H9 (cell line): ENCODE results near the gene RNF26. TPM values are rescaled to one million over a fixed set of nuclear protein-coding genes. Genes with fewer than 3 reads are reported as not detected.
A peak's percentile ranks its signal among the peaks of the same experiment; 100 is the strongest.

Source experiments
- DNase-seq: peaks from one replicate; pipeline ENCODE4 v3.0.0-alpha.2; 2017
- H2AFZ ChIP-seq: one replicate; pipeline ENCODE4 v1.6.1; 2013; ENCODE audit warnings: mild to moderate bottlenecking, low read length, control low read depth, moderate library complexity
- H2AK5ac ChIP-seq: 2 replicates; pipeline ENCODE4 v1.6.1; 2013; ENCODE audit warnings: low read length, control low read depth, mixed read lengths; ENCODE audit not compliant: insufficient read length
- H2BK120ac ChIP-seq: one replicate; pipeline ENCODE4 v1.6.1; 2013; ENCODE audit warnings: low read depth, mild to moderate bottlenecking, low read length, control low read depth, inconsistent platforms; ENCODE audit not compliant: poor library complexity, severe bottlenecking
- H2BK12ac ChIP-seq: 2 replicates; pipeline ENCODE4 v1.6.1; 2013; ENCODE audit warnings: low read length, control low read depth, mixed read lengths, low read depth; ENCODE audit not compliant: insufficient read length
- H2BK15ac ChIP-seq: 2 replicates; pipeline ENCODE4 v1.6.1; 2013; ENCODE audit warnings: low read depth, low read length, control low read depth
- H2BK20ac ChIP-seq: one replicate; pipeline ENCODE4 v1.6.1; 2013; ENCODE audit warnings: low read depth, mild to moderate bottlenecking, low read length, control low read depth, inconsistent platforms; ENCODE audit not compliant: poor library complexity, severe bottlenecking
- H2BK5ac ChIP-seq: 2 replicates; pipeline ENCODE4 v1.6.1; 2013; ENCODE audit warnings: low read length, control low read depth, mixed read lengths; ENCODE audit not compliant: insufficient read length
- H3K14ac ChIP-seq: 2 replicates; pipeline ENCODE4 v1.6.1; 2013; ENCODE audit warnings: low read length, control low read depth; ENCODE audit not compliant: insufficient read depth
- H3K18ac ChIP-seq: 2 replicates; pipeline ENCODE4 v1.6.1; 2013; ENCODE audit warnings: low read depth, mild to moderate bottlenecking, mixed read lengths, low read length, control low read depth; ENCODE audit not compliant: insufficient read length
- H3K23ac ChIP-seq: 2 replicates; pipeline ENCODE4 v1.6.1; 2013; ENCODE audit warnings: low read length, control low read depth, mixed read lengths, low read depth; ENCODE audit not compliant: insufficient read length
- H3K23me2 ChIP-seq: 2 replicates; pipeline ENCODE4 v1.6.1; 2013; ENCODE audit warnings: low read depth, mild to moderate bottlenecking, mixed read lengths, low read length, control low read depth; ENCODE audit not compliant: insufficient read length, poor library complexity, severe bottlenecking
- H3K27ac ChIP-seq: 2 replicates; pipeline ENCODE4 v1.5.1; 2013; ENCODE audit warnings: low read length, control low read depth, mixed read lengths, low read depth; ENCODE audit not compliant: insufficient read length
- H3K27me3 ChIP-seq: 2 replicates; pipeline ENCODE4 v1.6.1; 2013; ENCODE audit warnings: low read length, control low read depth, inconsistent platforms; ENCODE audit not compliant: insufficient read depth
- H3K4ac ChIP-seq: 2 replicates; pipeline ENCODE4 v1.6.1; 2013; ENCODE audit warnings: low read depth, mild to moderate bottlenecking, control low read depth, inconsistent platforms, low read length, moderate library complexity
- H3K4me1 ChIP-seq: 2 replicates; pipeline ENCODE4 v1.6.1; 2013; ENCODE audit warnings: low read length, control low read depth, inconsistent platforms; ENCODE audit not compliant: insufficient read depth
- H3K4me2 ChIP-seq: 2 replicates; pipeline ENCODE4 v1.6.1; 2013; ENCODE audit warnings: low read length, control low read depth, mixed read lengths; ENCODE audit not compliant: insufficient read length, insufficient read depth
- H3K56ac ChIP-seq: 2 replicates; pipeline ENCODE4 v1.6.1; 2013; ENCODE audit warnings: low read depth, mild to moderate bottlenecking, mixed read lengths, low read length, control low read depth; ENCODE audit not compliant: insufficient read length
- H3K79me1 ChIP-seq: 2 replicates; pipeline ENCODE4 v1.6.1; 2013; ENCODE audit warnings: low read depth, mild to moderate bottlenecking, moderate library complexity, low read length, control low read depth, inconsistent platforms; ENCODE audit not compliant: insufficient read depth, poor library complexity, severe bottlenecking
- H3K79me2 ChIP-seq: 2 replicates; pipeline ENCODE4 v1.6.1; 2013; ENCODE audit warnings: low read length, control low read depth, inconsistent platforms; ENCODE audit not compliant: insufficient read depth
- H3K9ac ChIP-seq: 2 replicates; pipeline ENCODE4 v1.6.1; 2013; ENCODE audit warnings: low read length, control low read depth, mixed read lengths; ENCODE audit not compliant: insufficient read length; ENCODE audit errors: extremely low read depth
- H3K9me3 ChIP-seq: one replicate; pipeline ENCODE4 v1.6.1; 2013; ENCODE audit warnings: low read depth, low read length, inconsistent platforms; ENCODE audit not compliant: control insufficient read depth
- H3T11ph ChIP-seq: one replicate; pipeline ENCODE4 v1.6.1; 2013; ENCODE audit warnings: mild to moderate bottlenecking, low read length, control low read depth, inconsistent platforms
- H4K20me1 ChIP-seq: one replicate; pipeline ENCODE4 v1.6.1; 2013; ENCODE audit not compliant: control insufficient read depth, insufficient read length, insufficient read depth
- H4K5ac ChIP-seq: 2 replicates; pipeline ENCODE4 v1.6.1; 2013; ENCODE audit warnings: low read depth, mild to moderate bottlenecking, mixed read lengths, low read length, control low read depth; ENCODE audit not compliant: insufficient read length
- H4K8ac ChIP-seq: replicated peaks from 2 replicates; pipeline ENCODE4 v1.6.1; 2013; ENCODE audit warnings: low read length, control low read depth, mixed read lengths, low read depth; ENCODE audit not compliant: insufficient read length
- H4K91ac ChIP-seq: 2 replicates; pipeline ENCODE4 v1.6.1; 2013; ENCODE audit warnings: low read depth, mild to moderate bottlenecking, moderate library complexity, mixed read lengths, low read length, control low read depth; ENCODE audit not compliant: insufficient read length
- H3K27ac Mint-ChIP-seq, 3 experiments: 2 replicates in 2 of 3; 3 replicates in 1 of 3; pipeline ENCODE4 v1.8.0; 2020 to 2021; ENCODE audit warnings: mixed read lengths in 3 of 3, mild to moderate bottlenecking in 1 of 3, moderate library complexity in 1 of 3
- H3K27me3 Mint-ChIP-seq: 2 replicates; pipeline ENCODE4 v1.8.0; 2021; ENCODE audit warnings: low read depth, mild to moderate bottlenecking, moderate library complexity, mixed read lengths
- H3K36me3 Mint-ChIP-seq, 3 experiments: 2 replicates in 2 of 3; 3 replicates in 1 of 3; pipeline ENCODE4 v1.8.0; 2020 to 2021; ENCODE audit warnings: low read depth in 3 of 3, mixed read lengths in 3 of 3; ENCODE audit not compliant: insufficient read depth in 1 of 3
- H3K4me1 Mint-ChIP-seq, 2 experiments: 2 replicates each; pipeline ENCODE4 v1.8.0; 2020; ENCODE audit warnings: mixed read lengths in 2 of 2
- H3K4me3 Mint-ChIP-seq, 2 experiments: 2 replicates in 1 of 2; 3 replicates in 1 of 2; pipeline ENCODE4 v1.8.0; 2020 to 2021; ENCODE audit warnings: mild to moderate bottlenecking in 2 of 2, mixed read lengths in 2 of 2, moderate library complexity in 1 of 2
- H3K9me3 Mint-ChIP-seq, 2 experiments: 2 replicates in 1 of 2; 3 replicates in 1 of 2; pipeline ENCODE4 v1.8.0; 2020; ENCODE audit warnings: mild to moderate bottlenecking in 2 of 2, mixed read lengths in 2 of 2, moderate library complexity in 1 of 2
- WGBS: extraction: QIAGEN DNeasy Blood & Tissue Kit; methylation state at CpG from one replicate; pipeline ENCODE4 v1.1.7; 2013; ENCODE audit warnings: missing lambda C conversion rate, low lambda C conversion rate, mixed read lengths; ENCODE audit not compliant: insufficient read length; ENCODE audit errors: extremely low coverage; 5-methylcytosine and 5-hydroxymethylcytosine counted together
- total RNA-seq: library from RNA; stranded (reverse); gene quantifications from 2 replicates; pipeline ENCODE4 v1.2.1, GENCODE V29; 2021
- TF ChIP-seq, protein P1 (sequence below): fragments of 200-600 bp; sonication (generic); conservative IDR thresholded peaks from 3 replicates; pipeline ENCODE4 v1.8.0; 2021; ENCODE audit warnings: antibody characterized with exemption, mild to moderate bottlenecking

RNF26 gene
- total RNA-seq, 1 experiment from 2014 or later = 57.6 TPM

GRCh38 chr11:119309953-119310681, 24.2 kb upstream of the RNF26 start:
- Mint-ChIP-seq H3K9me3 (no peaks in the 10 kb centered on the region), H3K4me3 (no peak overlapping the region), H3K27ac (peak overlapping the region in 2 of 3 experiments; percentile 73 to 81; a peak in 3 of 7 replicates), H3K36me3 (peaks cover 3 to 51% (median 28%) of the 10 kb centered on the region in 3 experiments; a peak in 5 of 7 replicates), H3K4me1 (peaks cover 13 to 24% of the 10 kb centered on the region in 2 experiments), H3K27me3 (peaks cover 11% of the 10 kb centered on the region)
- H2BK5ac ChIP-seq = no peak overlapping the region
- H3K23ac ChIP-seq = no peak overlapping the region
- no peak overlapping the region for H4K91ac ChIP-seq
- no peak overlapping the region for H3K27ac ChIP-seq
- no peak overlapping the region for H4K5ac ChIP-seq
- no peaks in the 10 kb centered on the region for H3K79me1 ChIP-seq
- H3K27me3 ChIP-seq = no peaks in the 10 kb centered on the region
- H3K14ac ChIP-seq = no peak overlapping the region
- no peak overlapping the region for H2BK120ac ChIP-seq
- H2BK12ac ChIP-seq = no peak overlapping the region
- no CpG with 5 or more reads among the region's 17 CpGs for WGBS
- H3K79me2 ChIP-seq = no peaks in the 10 kb centered on the region
- no peak overlapping the region for H2BK15ac ChIP-seq
- H3K9me3 ChIP-seq = no peaks in the 10 kb centered on the region
- H3K4me1 ChIP-seq = no peaks in the 10 kb centered on the region
- no peak overlapping the region for H3K18ac ChIP-seq
- no peak overlapping the region for H3K56ac ChIP-seq
- H2BK20ac ChIP-seq = no peak overlapping the region
- TF ChIP-seq, protein P1, sequence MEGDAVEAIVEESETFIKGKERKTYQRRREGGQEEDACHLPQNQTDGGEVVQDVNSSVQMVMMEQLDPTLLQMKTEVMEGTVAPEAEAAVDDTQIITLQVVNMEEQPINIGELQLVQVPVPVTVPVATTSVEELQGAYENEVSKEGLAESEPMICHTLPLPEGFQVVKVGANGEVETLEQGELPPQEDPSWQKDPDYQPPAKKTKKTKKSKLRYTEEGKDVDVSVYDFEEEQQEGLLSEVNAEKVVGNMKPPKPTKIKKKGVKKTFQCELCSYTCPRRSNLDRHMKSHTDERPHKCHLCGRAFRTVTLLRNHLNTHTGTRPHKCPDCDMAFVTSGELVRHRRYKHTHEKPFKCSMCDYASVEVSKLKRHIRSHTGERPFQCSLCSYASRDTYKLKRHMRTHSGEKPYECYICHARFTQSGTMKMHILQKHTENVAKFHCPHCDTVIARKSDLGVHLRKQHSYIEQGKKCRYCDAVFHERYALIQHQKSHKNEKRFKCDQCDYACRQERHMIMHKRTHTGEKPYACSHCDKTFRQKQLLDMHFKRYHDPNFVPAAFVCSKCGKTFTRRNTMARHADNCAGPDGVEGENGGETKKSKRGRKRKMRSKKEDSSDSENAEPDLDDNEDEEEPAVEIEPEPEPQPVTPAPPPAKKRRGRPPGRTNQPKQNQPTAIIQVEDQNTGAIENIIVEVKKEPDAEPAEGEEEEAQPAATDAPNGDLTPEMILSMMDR = no peak
- no peaks in the 10 kb centered on the region for H3K23me2 ChIP-seq
- DNase-seq = no peak
- H4K20me1 ChIP-seq = no peaks in the 10 kb centered on the region
- no peak overlapping the region for H3K4me2 ChIP-seq
- no peak overlapping the region for H2AFZ ChIP-seq
- no peak overlapping the region for H2AK5ac ChIP-seq
- H4K8ac ChIP-seq = no peak overlapping the region
- H3K4ac ChIP-seq = no peak overlapping the region
- no peak overlapping the region for H3K9ac ChIP-seq
- H3T11ph ChIP-seq = no peak overlapping the region
